Head of caudate nucleus (tissue), 42 donors: Measurements from ENCODE around the gene TMEM248.
A peak's percentile ranks its signal among the peaks of the same experiment; 100 is the strongest.
"Not testable (repeated sequence)": the region's sequence is repeated elsewhere in the genome, so short reads cannot be mapped to it uniquely, and the experiment has no call there.

Experiments used
- DNase-seq, 42 donors: peaks; one replicate each; pipeline versions ENCODE4 v3.0.0 to v3.0.0-alpha.2; 2020 to 2021; ENCODE audit warnings: mixed read lengths in 7 of 42
- intact Hi-C: fragments of 100-400 bp; cut with DNase I; formaldehyde crosslinking; loops from one replicate; pipeline ENCODE4 v1.15.0; 2022

TMEM248 gene

DNA sequence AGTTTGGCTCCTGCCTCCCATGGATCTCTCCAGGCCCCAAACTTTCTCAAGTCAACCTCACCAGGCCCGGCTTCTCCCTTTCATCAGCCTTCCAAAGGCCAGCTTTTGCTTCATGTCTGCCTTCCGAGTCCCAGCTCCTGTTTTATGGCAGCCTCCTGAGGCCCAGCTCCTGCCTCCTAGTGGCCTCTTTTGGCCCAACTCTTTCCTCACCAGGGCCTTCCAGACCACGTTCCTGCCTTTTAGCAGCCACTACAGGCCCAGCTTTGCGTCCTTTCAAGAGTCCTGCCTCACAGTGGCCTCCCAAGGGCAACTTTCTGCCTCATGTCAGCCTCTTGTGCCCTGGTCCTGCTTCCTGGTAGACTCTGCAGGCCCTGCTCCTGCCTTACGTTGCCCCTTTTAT is 15.3 kb upstream of the TMEM248 start:
- intact Hi-C loops, result no loop called here
- no peak for DNase-seq

DNA sequence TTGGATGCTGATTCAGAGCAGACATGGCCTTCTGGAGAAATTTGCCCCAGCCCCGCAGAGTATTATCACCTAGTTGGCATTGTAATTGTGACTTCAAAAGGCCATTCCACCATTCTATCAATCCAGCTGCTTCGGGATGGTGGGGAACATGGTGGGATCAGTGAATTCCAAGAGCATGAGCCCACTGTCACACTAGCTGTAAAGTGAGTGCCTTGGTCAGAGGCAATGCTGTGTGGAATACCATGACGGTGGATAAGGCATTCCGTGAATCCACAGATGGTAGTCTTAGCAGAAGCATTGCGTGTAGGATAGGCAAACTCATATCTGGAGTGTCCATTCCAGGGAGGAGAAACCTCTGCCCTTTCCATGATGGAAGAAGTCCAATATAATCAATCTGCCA is 13.3 kb upstream of the TMEM248 start:
- DNase-seq, result no peak
- intact Hi-C loops, result no loop called here

DNA sequence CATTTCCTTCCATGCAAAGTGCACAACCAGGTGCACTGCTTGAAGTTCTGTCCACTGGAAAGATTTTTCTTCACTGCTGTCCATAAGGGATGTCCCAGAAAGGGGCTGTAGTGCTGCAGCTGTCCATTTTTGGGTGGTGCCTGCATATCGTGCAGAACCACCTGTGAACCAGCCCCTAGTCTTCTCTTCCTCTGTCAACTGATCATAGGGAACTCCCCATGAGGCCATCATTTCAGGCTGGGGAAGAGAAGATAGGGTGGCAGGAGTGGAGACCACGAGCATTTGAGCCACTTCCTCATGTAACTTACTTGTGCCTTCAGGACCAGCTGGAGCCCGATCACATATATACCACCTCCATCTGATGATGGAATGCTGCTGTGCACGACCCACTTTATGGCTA is 12.4 kb upstream of the TMEM248 start:
- DNase-seq, intact Hi-C loops: not testable (repeated sequence)

DNA sequence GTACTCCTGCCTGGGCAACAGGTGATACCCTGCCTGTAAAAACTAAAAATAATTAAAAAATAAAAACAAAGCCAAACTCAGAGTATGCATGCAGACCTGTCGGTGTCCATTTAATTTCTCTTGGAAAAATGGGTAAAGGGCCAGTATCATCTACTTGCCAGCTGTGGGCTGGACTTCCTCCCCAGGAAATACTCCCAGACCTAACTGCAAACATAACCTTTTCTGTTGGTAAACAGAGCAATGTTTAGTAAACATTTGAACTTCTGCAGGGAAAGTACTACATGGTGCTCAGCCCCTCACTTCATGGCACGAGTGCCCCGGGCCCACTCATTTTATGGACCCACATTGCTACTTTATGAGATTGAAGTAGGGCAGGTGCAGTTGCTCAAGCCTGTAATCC is 10.2 kb upstream of the TMEM248 start:
- DNase-seq, result no peak
- intact Hi-C loops, result no loop called here

DNA sequence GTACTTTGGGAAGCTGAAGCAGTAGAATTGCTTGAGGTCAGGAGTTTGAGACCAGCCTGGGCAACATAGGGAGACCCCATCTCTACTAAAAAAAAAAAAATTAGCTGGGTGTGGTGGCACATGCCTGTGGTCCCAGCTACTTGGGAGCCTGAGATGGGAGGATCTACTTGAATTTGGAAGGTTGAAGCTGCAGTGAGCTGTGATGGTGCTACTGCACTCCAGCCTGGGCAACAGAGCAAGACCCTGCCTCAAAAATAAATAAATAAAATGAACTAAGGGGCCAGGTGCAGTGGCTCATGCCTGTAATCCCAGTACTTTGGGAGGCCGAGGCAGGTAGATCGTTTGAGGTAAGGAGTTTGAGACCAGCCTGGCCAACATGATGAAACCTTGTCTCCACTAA is 9.8 kb upstream of the TMEM248 start:
- intact Hi-C loops, DNase-seq: not testable (repeated sequence)

DNA sequence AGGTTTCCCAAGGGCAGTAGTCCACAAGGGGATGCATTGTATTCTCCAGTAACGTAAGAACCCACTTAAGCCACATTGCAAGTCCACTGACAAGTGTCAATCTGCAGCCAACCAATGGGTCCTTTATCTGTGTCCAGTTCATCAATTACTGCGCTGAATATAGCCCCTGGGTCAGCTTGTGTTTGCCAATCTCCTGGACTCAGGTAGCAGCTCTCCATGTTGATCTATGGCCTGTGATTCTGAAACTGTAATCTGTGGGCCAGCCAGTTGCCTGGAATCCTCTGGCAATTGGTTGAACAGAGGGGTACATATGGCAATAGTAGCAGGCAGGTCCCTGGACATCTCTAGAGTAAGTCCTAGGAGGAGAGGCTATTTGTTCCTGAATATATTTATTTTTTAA is 8.8 kb upstream of the TMEM248 start:
- intact Hi-C loops, result no loop called here
- no peak for DNase-seq

DNA sequence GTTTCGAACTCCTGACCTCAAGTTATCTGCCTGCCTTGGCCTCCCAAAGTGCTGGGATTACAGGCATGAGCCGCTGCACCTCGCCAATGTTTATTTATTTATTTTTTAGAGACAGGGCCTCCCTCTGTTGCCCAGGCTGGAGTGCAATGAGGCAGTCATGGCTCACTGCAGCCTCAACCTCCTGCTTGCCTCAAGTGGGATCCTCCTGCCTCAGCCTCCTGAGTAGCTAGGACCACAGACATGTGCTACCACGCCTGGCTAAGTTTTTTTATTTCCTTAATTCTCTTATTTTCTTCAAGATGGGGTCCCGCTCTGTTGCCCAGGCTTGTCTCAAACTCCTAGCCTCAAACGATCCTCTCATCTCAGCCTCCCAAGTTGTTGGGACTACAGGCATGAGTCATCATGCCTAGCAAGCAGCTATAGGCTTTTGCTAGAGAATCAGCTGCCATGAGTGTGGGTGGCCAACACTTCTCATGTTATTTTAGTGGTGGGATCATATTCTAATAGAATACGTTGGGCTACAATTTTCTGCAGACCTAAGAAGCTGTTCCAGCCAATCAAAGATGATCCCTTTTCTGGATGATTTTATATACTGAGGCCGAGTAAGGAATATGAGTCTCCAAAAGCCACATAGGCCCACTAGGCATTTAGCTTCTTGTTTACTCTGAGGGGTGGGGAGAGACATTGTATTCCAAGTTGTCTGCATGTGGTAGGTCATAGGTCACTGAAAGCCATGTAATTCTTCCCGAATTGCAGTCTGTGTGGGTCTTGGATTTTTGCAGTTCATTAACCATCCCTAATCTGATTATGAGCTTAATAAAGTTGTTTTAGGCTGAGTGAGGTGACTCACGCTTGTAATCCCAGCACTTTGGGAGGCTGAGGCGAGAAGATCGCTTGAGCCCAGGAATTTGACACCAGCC is 7.6 kb upstream of the TMEM248 start:
- DNase-seq, result no peak
- intact Hi-C loops, result no loop called here

DNA sequence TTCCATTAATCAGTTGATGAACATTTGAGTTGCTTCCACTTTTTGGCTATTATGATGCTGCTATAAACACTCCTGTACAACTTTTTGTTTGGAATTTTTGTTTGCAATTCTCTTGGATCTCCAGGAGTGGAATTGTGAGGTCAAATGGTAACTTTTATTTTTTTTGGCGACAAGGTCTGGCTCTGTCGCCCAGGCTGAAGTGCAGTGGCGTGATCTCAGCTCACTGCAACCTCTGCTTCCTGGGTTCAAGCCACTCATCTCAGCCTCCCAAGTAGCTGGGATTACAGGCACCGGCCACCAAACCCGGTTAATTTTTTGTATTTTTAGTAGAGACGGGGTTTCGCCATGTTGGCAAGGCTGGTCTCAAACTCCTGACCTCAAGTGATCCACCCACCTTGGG is 3.1 kb upstream of the TMEM248 start:
- intact Hi-C loops, DNase-seq: not testable (repeated sequence)

DNA sequence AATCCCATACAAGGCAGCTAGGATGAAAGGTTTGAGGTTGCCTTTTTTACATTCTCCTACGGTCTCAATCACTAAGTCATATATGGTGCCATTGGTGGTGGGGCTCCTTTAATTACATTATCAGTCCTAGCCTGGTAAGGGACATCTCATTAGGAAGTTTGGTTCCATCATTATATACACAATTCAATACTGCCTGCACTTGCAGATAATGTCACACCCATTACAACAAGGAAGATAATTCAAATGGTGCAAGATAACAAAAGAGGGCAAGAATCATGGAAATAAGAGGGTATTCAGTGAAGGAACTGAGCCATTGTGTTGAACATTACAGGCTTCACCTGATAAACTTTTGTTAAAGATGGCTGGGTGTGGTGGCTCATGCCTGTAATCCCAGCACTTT is 1.7 kb upstream of the TMEM248 start:
- intact Hi-C loops, result no loop called here
- no peak for DNase-seq

DNA sequence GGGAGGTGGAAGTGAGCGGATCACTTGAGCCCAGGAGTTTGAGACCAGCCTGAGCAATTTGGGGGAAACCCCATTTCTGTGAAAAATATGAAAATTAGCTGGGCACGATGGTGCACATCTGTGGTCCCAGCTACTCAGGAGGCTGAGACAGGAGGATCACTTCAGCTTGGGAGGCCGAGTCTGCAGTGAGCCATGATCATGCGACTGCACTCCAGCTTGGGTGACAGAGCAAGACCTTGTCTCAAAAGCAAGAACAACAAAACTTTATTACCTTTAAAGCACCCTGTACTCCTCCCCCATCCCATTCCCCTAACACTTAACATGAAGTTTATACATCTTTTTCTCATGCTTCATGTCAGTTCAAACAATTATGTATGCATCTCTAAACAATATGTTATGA is 1.3 kb upstream of the TMEM248 start:
- no peak for DNase-seq
- intact Hi-C loops, result loop anchor here (5.0 to 10.0 kb wide), 2 partner anchors 72 to 75 kb away; partner anchors contain the start of genes SBDS and TYW1

DNA sequence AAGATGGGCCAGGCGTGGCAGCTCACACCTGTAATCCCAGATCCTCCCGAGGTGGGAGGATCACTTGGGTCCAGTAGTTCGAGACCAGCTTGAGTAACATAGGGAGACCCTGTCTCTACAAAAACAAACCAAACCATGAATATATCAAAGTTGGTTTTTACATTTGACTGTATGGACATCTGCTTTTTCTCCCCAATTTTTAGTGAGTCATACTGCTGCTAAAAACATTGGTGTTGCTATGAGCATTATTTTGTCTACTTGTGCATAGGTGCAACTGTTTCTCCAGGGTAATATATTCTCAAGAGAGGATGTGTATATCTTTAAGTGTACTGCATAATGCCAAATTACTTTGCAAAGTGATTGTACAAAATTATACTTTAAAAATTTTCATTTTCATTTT is 769 bp upstream of the TMEM248 start:
- intact Hi-C loops, result loop anchor here (5.0 to 10.0 kb wide), 2 partner anchors 73 to 75 kb away; partner anchors contain the start of genes SBDS and TYW1
- DNase-seq, result no peak

DNA sequence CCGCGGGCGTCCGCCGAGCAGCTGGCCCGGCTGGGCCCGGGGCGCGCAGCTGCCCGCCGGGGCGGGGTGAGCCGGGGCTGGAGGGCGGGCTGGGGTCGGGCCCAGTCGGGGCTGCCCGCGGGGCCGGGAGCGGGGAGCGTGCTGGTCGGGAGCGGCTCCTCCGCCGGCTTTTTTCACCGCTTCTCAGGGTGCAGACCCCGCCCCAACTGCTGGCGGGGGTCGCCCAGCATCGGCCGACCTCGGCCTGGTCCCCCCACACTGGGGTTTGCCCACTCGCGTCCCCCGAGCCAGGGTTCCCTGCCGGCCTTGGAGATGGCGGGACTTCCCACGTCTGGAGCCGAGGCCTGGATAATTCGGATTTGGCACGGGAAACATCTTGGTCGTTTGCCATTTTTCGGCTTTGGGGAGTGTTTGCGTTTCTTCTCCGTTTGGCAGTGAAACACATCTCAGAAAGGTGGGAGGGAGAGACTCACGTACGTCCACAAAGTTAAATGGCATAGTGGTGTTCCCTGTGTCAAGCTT is 432 bp downstream of the TMEM248 start:
- DNase-seq, result peak in 22 of 42 donors; percentile 4 to 50 (median 22)
- intact Hi-C loops, result loop anchor here (5.0 to 10.0 kb wide), 2 partner anchors 73 to 74 kb away; partner anchors contain the start of genes SBDS and TYW1

DNA sequence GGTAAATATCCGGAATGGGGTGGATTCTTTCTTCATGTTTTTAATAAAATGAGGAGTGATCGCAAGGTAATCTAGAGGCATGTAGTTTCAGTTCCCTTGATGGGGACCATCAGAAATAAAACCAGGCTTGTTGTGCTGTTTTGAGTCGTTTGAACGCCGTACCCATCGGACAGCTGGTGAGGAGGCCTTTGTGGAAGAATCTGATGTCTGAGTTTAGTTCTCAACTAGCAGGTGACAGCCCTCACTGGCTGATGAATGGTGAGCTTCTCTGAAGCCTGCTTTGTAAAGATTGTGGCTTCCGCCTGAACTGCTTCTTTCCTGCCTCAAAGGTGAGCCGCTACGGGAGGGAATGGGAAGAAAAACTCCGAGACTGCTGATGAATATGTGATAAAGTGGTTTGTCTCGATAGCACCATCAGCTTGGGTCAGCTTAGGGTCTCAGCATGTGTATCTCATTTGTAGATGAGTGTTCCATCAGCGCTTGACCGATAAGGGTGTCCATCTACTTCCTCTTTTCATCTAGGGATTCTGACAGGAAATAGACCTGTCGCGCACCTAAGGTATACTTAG is 977 bp downstream of the TMEM248 start:
- DNase-seq, result peak in 2 of 42 donors; percentile 10 to 37

DNA sequence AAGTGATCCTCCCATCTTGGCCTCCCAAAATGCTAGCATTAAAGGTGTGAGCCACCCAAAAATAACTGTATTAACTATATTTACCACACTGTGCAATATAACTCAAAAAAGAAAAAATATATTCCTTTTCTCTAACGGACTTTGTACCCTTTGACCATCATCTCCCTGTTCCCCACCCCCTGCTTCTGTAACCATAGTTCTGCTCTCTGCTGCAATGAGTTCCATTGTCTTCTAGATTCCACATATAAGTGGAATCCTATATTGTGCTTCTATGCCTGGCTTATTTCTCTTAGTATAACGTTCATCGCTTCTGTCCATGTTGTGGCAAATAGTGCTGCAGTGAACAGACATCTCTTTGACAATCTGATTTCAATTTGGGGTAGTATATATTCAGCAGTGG is 4.2 kb downstream of the TMEM248 start:
- intact Hi-C loops, result loop anchor here (10.0 kb wide), 1 partner anchor 70 kb away; the partner anchor contains the start of genes SBDS and TYW1
- no peak for DNase-seq

More for the DNA sequence above, 977 bp downstream of the TMEM248 start:
- intact Hi-C loops, result loop anchor here (5.0 to 10.0 kb wide), 2 partner anchors 73 to 75 kb away; partner anchors contain the start of genes SBDS and TYW1

DNA sequence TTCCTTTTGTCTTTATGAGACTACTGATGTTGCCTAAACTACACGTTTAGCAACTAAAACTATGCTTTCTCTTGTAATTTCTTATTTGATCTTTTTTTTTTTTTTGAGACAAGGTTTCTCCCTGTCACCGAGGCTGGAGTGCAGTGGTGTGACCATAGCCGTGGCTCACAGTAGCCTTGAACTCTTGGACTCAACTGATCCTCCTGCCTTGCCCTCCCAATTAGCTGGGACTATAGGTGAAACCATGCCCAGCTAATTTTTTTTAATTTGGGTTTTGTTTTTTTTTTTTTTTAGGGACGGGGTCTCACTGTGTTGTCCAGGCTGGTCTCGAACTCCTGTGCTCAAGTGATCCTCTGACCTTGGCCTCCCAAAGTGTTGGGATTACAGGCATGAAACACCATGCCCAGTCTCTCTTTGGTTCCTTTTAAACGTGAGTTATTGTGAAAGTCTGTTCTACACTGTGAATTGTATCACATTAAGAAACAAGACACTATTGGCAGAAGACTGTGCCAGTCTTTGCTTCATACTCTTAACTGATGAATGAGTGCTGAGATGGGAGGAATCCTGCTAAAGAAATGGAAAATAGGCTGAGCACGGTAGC is 6.4 kb downstream of the TMEM248 start:
- no peak for DNase-seq
- intact Hi-C loops, result loop anchor here (10.0 kb wide), 1 partner anchor 67 kb away; the partner anchor contains the start of genes SBDS and TYW1

DNA sequence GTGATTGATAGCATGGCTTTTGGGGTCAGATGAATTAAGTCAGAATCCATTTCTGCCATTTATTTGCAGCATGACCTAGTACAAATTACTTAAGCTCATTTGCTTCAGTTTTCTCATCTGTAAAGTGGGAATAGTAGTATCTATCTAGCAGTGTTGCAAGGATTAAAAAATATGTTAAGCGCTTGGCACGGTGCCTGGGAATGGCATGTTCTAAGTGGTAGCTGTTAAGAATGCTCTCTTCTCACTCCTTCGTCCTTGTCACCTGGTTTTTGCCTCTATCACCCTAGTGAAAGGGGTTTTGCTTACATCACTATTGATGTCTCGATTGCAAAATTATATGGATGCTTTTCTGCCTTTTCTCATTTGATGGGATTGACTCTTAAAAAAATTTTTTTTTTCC is 7.4 kb downstream of the TMEM248 start:
- DNase-seq, result no peak
- intact Hi-C loops, result loop anchor here (10.0 kb wide), 1 partner anchor 66 kb away; the partner anchor contains the start of genes SBDS and TYW1

DNA sequence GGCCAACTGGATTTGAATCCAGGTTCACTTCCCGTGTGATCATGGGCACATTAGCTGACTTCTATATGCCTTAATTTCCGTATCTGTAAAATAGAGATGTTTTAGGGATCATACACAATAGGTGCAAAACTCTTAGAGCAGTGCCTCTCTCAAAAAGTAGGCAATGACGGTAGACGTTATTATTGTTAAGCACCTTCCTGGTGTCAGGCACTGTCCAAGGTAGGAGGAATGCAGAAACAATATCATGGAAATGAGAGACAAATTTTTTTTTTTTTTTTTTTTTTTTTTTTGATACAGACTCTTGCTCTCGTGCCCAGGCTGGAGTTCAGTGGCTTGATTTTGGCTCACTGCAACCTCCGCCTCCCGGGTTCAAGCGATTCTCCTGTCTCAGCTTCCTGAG is 8.1 kb downstream of the TMEM248 start:
- intact Hi-C loops, result loop anchor here (10.0 kb wide), 1 partner anchor 66 kb away; the partner anchor contains the start of genes SBDS and TYW1
- no peak for DNase-seq

DNA sequence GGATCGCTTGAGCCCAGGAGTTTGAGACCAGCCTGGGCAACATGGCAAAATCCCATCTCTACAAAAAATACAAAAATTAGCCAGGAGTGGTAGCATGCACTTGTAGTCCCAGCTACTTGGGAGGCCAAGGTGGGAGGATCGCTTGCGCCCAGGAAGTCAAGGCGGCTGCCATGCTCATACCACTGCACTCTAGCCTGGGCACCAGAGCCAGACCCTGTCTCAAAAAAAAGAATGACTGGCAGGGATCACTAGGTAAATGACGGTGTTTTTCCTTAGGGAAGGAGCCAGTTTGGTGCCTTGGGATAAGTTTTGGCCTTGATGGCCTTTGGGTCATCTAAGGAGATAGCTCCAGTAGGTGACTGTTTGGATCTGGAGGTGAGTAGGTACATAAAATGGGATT is 8.9 kb downstream of the TMEM248 start:
- intact Hi-C loops, result loop anchor here (10.0 kb wide), 1 partner anchor 65 kb away; the partner anchor contains the start of genes SBDS and TYW1

DNA sequence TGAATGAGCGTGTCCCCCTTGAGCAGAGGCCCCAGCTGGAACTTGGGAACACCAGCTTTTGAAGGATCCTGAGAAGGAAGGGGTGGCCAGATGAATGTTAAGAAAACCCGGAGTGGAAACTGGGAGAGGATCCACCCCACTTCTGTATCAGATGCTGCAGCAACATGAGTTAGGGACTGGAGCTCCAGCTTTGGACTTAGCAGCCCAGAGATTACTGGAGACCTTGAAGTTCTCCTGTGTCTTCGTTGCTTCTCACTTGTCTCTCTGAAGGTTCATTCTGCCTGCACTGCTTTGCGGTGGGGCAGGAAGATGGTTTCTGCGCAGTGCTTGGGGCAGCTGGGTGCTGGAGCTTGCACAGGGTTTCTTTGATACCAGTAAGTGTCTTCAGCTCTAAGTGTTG is 9.3 kb downstream of the TMEM248 start:
- peak in 1 of 42 donors; percentile 6 for DNase-seq
- intact Hi-C loops, result no loop called here

More for the DNA sequence above, 8.9 kb downstream of the TMEM248 start:
- no peak for DNase-seq
